WTC11 (cell line): ENCODE results near the gene CLEC20A. TPM values are rescaled to one million over a fixed set of nuclear protein-coding genes. Genes with fewer than 3 reads are reported as not detected.
A peak's percentile ranks its signal among the peaks of the same experiment; 100 is the strongest.

ENCODE experiments used
- ATAC-seq: fragments of 200-7000 bp; cut with Tn5 transposase; 2 replicates; pipeline ENCODE4 v1.10.0; 2021; ENCODE audit warnings: mild to moderate bottlenecking, moderate library complexity
- CTCF ChIA-PET: fragments of 300-600 bp; sonication (Branson Sonifier 250); formaldehyde crosslinking; loops from one replicate; lab custom pipeline; 2021; ENCODE audit warnings: antibody characterized with exemption; lab: Charles Lee
- POLR2A ChIA-PET: fragments of 350-600 bp; sonication (Branson Sonifier 250); formaldehyde crosslinking; loops from one replicate; lab custom pipeline; 2021; ENCODE audit warnings: antibody characterized with exemption; lab: Charles Lee
- DNase-seq: peaks from one replicate; pipeline ENCODE4 v3.0.0; 2021; ENCODE audit warnings: low spot score
- H3K27ac Mint-ChIP-seq: 2 replicates; pipeline ENCODE4 v1.8.0; 2021; ENCODE audit warnings: mixed read lengths
- H3K27me3 Mint-ChIP-seq: 2 replicates; pipeline ENCODE4 v1.8.0; 2021; ENCODE audit warnings: low read depth, mild to moderate bottlenecking, moderate library complexity, mixed read lengths
- H3K36me3 Mint-ChIP-seq: 2 replicates; pipeline ENCODE4 v1.8.0; 2021; ENCODE audit warnings: mixed read lengths
- H3K4me1 Mint-ChIP-seq: 2 replicates; pipeline ENCODE4 v1.8.0; 2022; ENCODE audit warnings: mixed read lengths
- H3K4me3 Mint-ChIP-seq: 2 replicates; pipeline ENCODE4 v1.8.0; 2021; ENCODE audit warnings: mild to moderate bottlenecking, moderate library complexity, mixed read lengths
- H3K9me3 Mint-ChIP-seq: 2 replicates; pipeline ENCODE4 v1.8.0; 2021; ENCODE audit warnings: mixed read lengths
- AR ChIP-seq: fragments of 250-450 bp; sonication (Bioruptor Pico); IDR thresholded peaks from 2 replicates; pipeline ENCODE4 v1.9.0; 2021; ENCODE audit warnings: mild to moderate bottlenecking
- ATF6 ChIP-seq: sonication (generic); formaldehyde crosslinking; IDR thresholded peaks from 2 replicates; pipeline ENCODE4 v1.8.1; 2023; ENCODE audit warnings: mild to moderate bottlenecking, missing genetic modification reagents
- ESRRA ChIP-seq: sonication (generic); formaldehyde crosslinking; IDR thresholded peaks from 2 replicates; pipeline ENCODE4 v1.8.1; 2022; ENCODE audit warnings: mild to moderate bottlenecking, missing genetic modification reagents, borderline replicate concordance
- FOXP1 ChIP-seq: sonication (generic); formaldehyde crosslinking; IDR thresholded peaks from 2 replicates; pipeline ENCODE4 v1.8.0; 2022; ENCODE audit warnings: missing genetic modification reagents, mild to moderate bottlenecking, moderate library complexity, borderline replicate concordance
- KAT7 ChIP-seq: sonication (generic); formaldehyde crosslinking; IDR thresholded peaks from 2 replicates; pipeline ENCODE4 v1.8.1; 2023; ENCODE audit warnings: missing genetic modification reagents, mild to moderate bottlenecking, borderline replicate concordance
- MYBL2 ChIP-seq: sonication (generic); formaldehyde crosslinking; IDR thresholded peaks from 2 replicates; pipeline ENCODE4 v1.8.1; 2023; ENCODE audit warnings: mild to moderate bottlenecking, moderate library complexity, missing genetic modification reagents
- NR1H2 ChIP-seq: sonication (generic); formaldehyde crosslinking; IDR thresholded peaks from 2 replicates; pipeline ENCODE4 v1.9.0; 2021; ENCODE audit warnings: mild to moderate bottlenecking, moderate library complexity, missing genetic modification reagents
- PRRX2 ChIP-seq: fragments of 250-450 bp; sonication (Bioruptor Pico); IDR thresholded peaks from 2 replicates; pipeline ENCODE4 v1.8.0; 2021; ENCODE audit warnings: mild to moderate bottlenecking
- SP1 ChIP-seq: sonication (generic); formaldehyde crosslinking; conservative IDR thresholded peaks from 2 replicates; pipeline ENCODE4 v1.8.1; 2022; ENCODE audit warnings: missing genetic modification reagents
- ZNF281 ChIP-seq: sonication (generic); formaldehyde crosslinking; IDR thresholded peaks from 2 replicates; pipeline ENCODE4 v1.8.0; 2023; ENCODE audit warnings: mild to moderate bottlenecking, missing genetic modification reagents
- ZNF512 ChIP-seq: sonication (generic); formaldehyde crosslinking; IDR thresholded peaks from 2 replicates; pipeline ENCODE4 v1.8.1; 2022; ENCODE audit warnings: missing genetic modification reagents, borderline replicate concordance
- ZNF532 ChIP-seq: fragments of 250-450 bp; sonication (Bioruptor Pico); IDR thresholded peaks from 2 replicates; pipeline ENCODE4 v1.9.0; 2021; ENCODE audit warnings: mild to moderate bottlenecking, borderline replicate concordance
- total RNA-seq: library from RNA; stranded (reverse); gene quantifications from 3 replicates; pipeline ENCODE4 v1.2.3, GENCODE V29; 2021

Gene CLEC20A
- total RNA-seq, 1 experiment from 2014 or later = not detected

- Mint-ChIP-seq H3K4me3 (no peak overlapping the region), H3K36me3 (no peaks in the 10 kb centered on the region), H3K4me1 (0 out of 2 replicates have a peak, but pooled peaks cover 2% of the 10 kb centered on the region), H3K27ac (no peak overlapping the region), H3K27me3 (no peaks in the 10 kb centered on the region; the same call in 1 of the 2 replicates), H3K9me3 (no peaks in the 10 kb centered on the region)
- no peak for DNase-seq
- peak; percentile 14 for ATAC-seq
- CTCF ChIA-PET = interaction anchor here (0.6 to 3.3 kb wide), 20 partner anchors 10 to 493 kb away, joined by 3 to 50 read pairs (median 3); no protein-coding TSS in a partner anchor
- POLR2A ChIA-PET = interaction anchor here (1.0 kb wide), 1 partner anchor 9 kb away, joined by 3 read pairs; no protein-coding TSS in a partner anchor
- no peak for TF ChIP-seq ESRRA
- TF ChIP-seq AR = no peak
- TF ChIP-seq ZNF281 (CRISPR knock-in tag) = no peak
- no peak for TF ChIP-seq PRRX2
These were observed 35.1 kb upstream of the CLEC20A start for GRCh38 chr1:178531887-178532286.

GRCh38 chr1:178530502-178530901 is 33.7 kb upstream of the CLEC20A start:
- H3K27ac Mint-ChIP-seq = no peak overlapping the region
- POLR2A ChIA-PET = no interaction called here

More at GRCh38 chr1:178530502-178530901, 33.7 kb upstream of the CLEC20A start:
- no peaks in the 10 kb centered on the region; the same call in 1 of the 2 replicates for H3K27me3 Mint-ChIP-seq
- ATAC-seq (no peak), DNase-seq (no peak)
- 0 out of 2 replicates have a peak, but pooled peaks cover 2% of the 10 kb centered on the region for H3K4me1 Mint-ChIP-seq
- TF ChIP-seq NR1H2 (CRISPR knock-in tag) = no peak
- TF ChIP-seq MYBL2 (CRISPR knock-in tag) = no peak
- TF ChIP-seq ATF6 (CRISPR knock-in tag) = no peak
- TF ChIP-seq ZNF512 (CRISPR knock-in tag) = no peak
- no peak for TF ChIP-seq SP1 (CRISPR knock-in tag)
- TF ChIP-seq FOXP1 (CRISPR knock-in tag) = no peak
- TF ChIP-seq ZNF532 = no peak
- no peak for TF ChIP-seq KAT7
- TF ChIP-seq, all 79 proteins: peak for 0
- Mint-ChIP-seq H3K36me3 (no peaks in the 10 kb centered on the region), H3K9me3 (no peaks in the 10 kb centered on the region), H3K4me3 (no peak overlapping the region)
- CTCF ChIA-PET = interaction anchor here (0.6 to 5.0 kb wide), 4 partner anchors 29 to 472 kb away, joined by 3 to 47 read pairs (median 12); no protein-coding TSS in a partner anchor
